ENCODE measurements around the gene RUNX2. TPM values are rescaled to one million over a fixed set of nuclear protein-coding genes. Genes with fewer than 3 reads are reported as not detected.

Gene RUNX2
- total RNA-seq, 4 donors from 2014 or later, result 0.26 to 6.2 (median 2.1) TPM

GRCh38 chr6:45433533-45434380, 105.6 kb downstream of the RUNX2 start:
- no peak for DNase-seq
- Histone ChIP-seq H3K4me3 (no peak overlapping the region), H3K27me3 (no peaks in the 10 kb centered on the region), H3K9me3 (no peaks in the 10 kb centered on the region), H3K36me3 (no peaks in the 10 kb centered on the region), H3K27ac (no peak overlapping the region), H3K4me1 (no peaks in the 10 kb centered on the region)
- intact Hi-C loops (cut with DNase I; ENCODE audit: low total_unique reads), result no loop called here
- TF ChIP-seq POLR2A (IDR thresholded peaks at IDR 0.05), result no peak
- no peak for TF ChIP-seq CTCF (IDR thresholded peaks at IDR 0.05)

DNA sequence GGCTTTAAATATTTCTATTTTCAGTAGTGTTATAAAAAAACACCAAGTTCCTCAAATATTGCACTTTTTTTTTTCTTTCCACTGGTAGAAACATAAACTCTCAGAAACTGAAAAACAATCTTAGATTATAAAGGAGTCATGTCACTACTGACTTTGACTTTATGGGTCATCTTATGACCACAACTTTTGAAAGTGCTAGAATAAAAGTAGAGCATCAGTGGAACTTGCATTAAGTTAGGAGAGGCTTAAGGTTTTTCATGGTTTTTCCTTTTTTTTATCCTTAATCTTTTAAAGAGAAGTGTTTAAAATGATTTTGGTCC, 106.2 kb downstream of the RUNX2 start:
- H3K4me1 ChIP-seq, result no peaks in the 10 kb centered on the region
- H3K4me3 ChIP-seq, result no peak overlapping the region
- intact Hi-C loops (cut with DNase I; ENCODE audit: low total_unique reads), result no loop called here
- no peaks in the 10 kb centered on the region for H3K9me3 ChIP-seq
- no peak overlapping the region for H3K27ac ChIP-seq
- H3K27me3 ChIP-seq, result no peaks in the 10 kb centered on the region
- DNase-seq, result no peak
- no peak for TF ChIP-seq CTCF (IDR thresholded peaks at IDR 0.05)
- no peak for TF ChIP-seq POLR2A (IDR thresholded peaks at IDR 0.05)
- no peaks in the 10 kb centered on the region for H3K36me3 ChIP-seq

GRCh38 chr6:45436544-45437438, 108.7 kb downstream of the RUNX2 start:
- DNase-seq, result no peak
- no peak overlapping the region for H3K4me3 ChIP-seq
- H3K27ac ChIP-seq, result peak overlapping the region; percentile 36 to 52
- H3K4me1 ChIP-seq, result no peaks in the 10 kb centered on the region
- no peaks in the 10 kb centered on the region for H3K36me3 ChIP-seq
- TF ChIP-seq POLR2A (IDR thresholded peaks at IDR 0.05), result no peak
- TF ChIP-seq CTCF (IDR thresholded peaks at IDR 0.05), result no peak
- intact Hi-C loops (cut with DNase I; ENCODE audit: low total_unique reads), result no loop called here
- no peaks in the 10 kb centered on the region for H3K9me3 ChIP-seq
- H3K27me3 ChIP-seq, result no peaks in the 10 kb centered on the region

DNA sequence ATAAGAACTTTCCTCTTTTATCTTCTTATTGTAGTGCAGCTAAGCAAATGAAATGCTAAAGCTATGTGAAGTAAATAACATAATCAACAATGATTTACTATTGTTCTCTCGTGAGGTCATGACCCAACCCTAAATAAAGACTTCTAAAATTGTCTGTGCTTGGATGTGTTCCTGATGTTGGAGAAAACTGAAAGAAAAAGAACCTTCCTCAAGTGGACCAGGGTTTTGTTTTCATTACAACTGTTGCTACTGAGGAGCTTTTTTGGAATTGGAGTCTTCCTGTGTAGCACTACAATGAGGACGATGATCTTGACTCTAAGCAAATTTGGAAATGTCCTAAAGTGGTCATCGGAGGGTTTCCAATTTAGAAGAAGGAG, 109.3 kb downstream of the RUNX2 start:
- peak overlapping the region; percentile 36 to 52 for H3K27ac ChIP-seq
- intact Hi-C loops (cut with DNase I; ENCODE audit: low total_unique reads), result no loop called here
- no peak overlapping the region for H3K4me3 ChIP-seq
- DNase-seq, result no peak
- H3K27me3 ChIP-seq, result no peaks in the 10 kb centered on the region
- no peaks in the 10 kb centered on the region for H3K36me3 ChIP-seq
- no peaks in the 10 kb centered on the region for H3K9me3 ChIP-seq
- TF ChIP-seq POLR2A (IDR thresholded peaks at IDR 0.05) (no peak), CTCF (IDR thresholded peaks at IDR 0.05) (no peak)
- no peaks in the 10 kb centered on the region for H3K4me1 ChIP-seq

DNA sequence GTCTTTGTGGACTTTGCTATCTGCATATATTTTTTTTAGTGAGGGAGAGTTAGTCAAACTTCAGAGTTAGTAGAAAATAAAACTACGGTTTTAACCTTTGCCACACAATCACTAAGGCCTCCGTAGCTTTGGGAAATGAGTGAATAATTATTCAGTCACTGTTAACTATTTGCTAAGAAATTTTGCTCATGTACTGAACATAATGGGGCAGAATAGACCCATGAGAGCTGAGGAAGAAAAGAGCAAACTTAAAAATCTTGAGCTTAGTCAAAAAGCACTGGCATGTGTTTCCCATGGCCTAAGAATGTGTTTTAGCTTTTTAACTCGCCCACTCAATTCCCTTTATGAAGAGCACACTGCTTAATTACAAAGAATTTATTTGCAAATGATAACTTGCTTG, 110.0 kb downstream of the RUNX2 start:
- Histone ChIP-seq H3K4me3 (no peak overlapping the region), H3K4me1 (no peaks in the 10 kb centered on the region), H3K36me3 (no peaks in the 10 kb centered on the region), H3K27me3 (no peaks in the 10 kb centered on the region), H3K9me3 (no peaks in the 10 kb centered on the region), H3K27ac (peak overlapping the region in 1 of 2 donors; percentile 52)
- no peak for DNase-seq
- intact Hi-C loops (cut with DNase I; ENCODE audit: low total_unique reads), result no loop called here
- TF ChIP-seq POLR2A (IDR thresholded peaks at IDR 0.05) (no peak), CTCF (IDR thresholded peaks at IDR 0.05) (no peak)

Data from uterus (tissue), 4 donors.